ENCODE data around the gene CPN2.

The CPN2 gene

GRCh38 chr3:194386648-194387047, 35.5 kb upstream of the CPN2 start:
- TF ChIP-seq CTCF (IDR thresholded peaks at IDR 0.05; ENCODE audit: low read depth, low read length, missing control alignments), result no peak
- H3K4me3 ChIP-seq (ENCODE audit: low read depth, low read length), result no peak overlapping the region
- no peak for DNase-seq (ENCODE audit: low read depth)

GRCh38 chr3:194386066-194386465, 34.9 kb upstream of the CPN2 start:
- H3K4me3 ChIP-seq (ENCODE audit: low read depth, low read length), result no peak overlapping the region
- TF ChIP-seq CTCF (IDR thresholded peaks at IDR 0.05; ENCODE audit: low read depth, low read length, missing control alignments), result no peak

GRCh38 chr3:194384569-194385001, 33.5 kb upstream of the CPN2 start:
- no peak for DNase-seq (ENCODE audit: low read depth)
- H3K4me3 ChIP-seq (ENCODE audit: low read depth, low read length), result no peak overlapping the region
- no peak for TF ChIP-seq CTCF (IDR thresholded peaks at IDR 0.05; ENCODE audit: low read depth, low read length, missing control alignments)

More at GRCh38 chr3:194386066-194386465, 34.9 kb upstream of the CPN2 start:
- no peak for DNase-seq (ENCODE audit: low read depth)

GRCh38 chr3:194384156-194384555, 33.0 kb upstream of the CPN2 start:
- no peak for TF ChIP-seq CTCF (IDR thresholded peaks at IDR 0.05; ENCODE audit: low read depth, low read length, missing control alignments)
- H3K4me3 ChIP-seq (ENCODE audit: low read depth, low read length), result no peak overlapping the region

GRCh38 chr3:194383276-194383940, 32.3 kb upstream of the CPN2 start:
- no peak overlapping the region for H3K4me3 ChIP-seq (ENCODE audit: low read depth, low read length)
- DNase-seq (ENCODE audit: low read depth), result no peak
- no peak for TF ChIP-seq CTCF (IDR thresholded peaks at IDR 0.05; ENCODE audit: low read depth, low read length, missing control alignments)

More at GRCh38 chr3:194384156-194384555, 33.0 kb upstream of the CPN2 start:
- no peak for DNase-seq (ENCODE audit: low read depth)

GRCh38 chr3:194382892-194383223, 31.7 kb upstream of the CPN2 start:
- no peak for TF ChIP-seq CTCF (IDR thresholded peaks at IDR 0.05; ENCODE audit: low read depth, low read length, missing control alignments)
- no peak for DNase-seq (ENCODE audit: low read depth)
- no peak overlapping the region for H3K4me3 ChIP-seq (ENCODE audit: low read depth, low read length)

Measured in GM12864 (cell line).